Body of pancreas (tissue), 4 donors: Measurements from ENCODE around the gene LRRC28.

Experiments used
- CTCF ChIP-seq, 7 experiments: fragments of 450-650 bp in 4 of 7; fragments of 200-600 bp in 3 of 7; sonication (generic) in 3 of 7; IDR thresholded peaks; one replicate each; pipeline ENCODE4 v1.5.1; 2016 to 2019; ENCODE audit warnings: antibody characterized with exemption in 7 of 7
- POLR2A ChIP-seq, 3 donors: fragments of 450-650 bp; IDR thresholded peaks; one replicate each; pipeline ENCODE4 v1.6.1; 2016; ENCODE audit warnings: antibody characterized with exemption in 3 of 3, mild to moderate bottlenecking in 2 of 3

- no peak for TF ChIP-seq CTCF (IDR thresholded peaks at IDR 0.05)
- TF ChIP-seq POLR2A (IDR thresholded peaks at IDR 0.05) = no peak
These were observed 7.0 kb upstream of the LRRC28 start for GRCh38 chr15:99244306-99244705.
